SK-N-SH (cell line): ENCODE results near the gene TENT5A. TPM values are rescaled to one million over a fixed set of nuclear protein-coding genes. Genes with fewer than 3 reads are reported as not detected.
A peak's percentile ranks its signal among the peaks of the same experiment; 100 is the strongest.

Experiments
- CTCF ChIA-PET: fragments of 300-600, 350-600 bp; formaldehyde crosslinking; extraction: SDS; loops from one replicate; lab custom pipeline; 2021; lab: Yijun Ruan, JAX
- POLR2A ChIA-PET: fragments of 350-600 bp; sonication (Branson Sonifier 250); formaldehyde crosslinking; extraction: SDS; loops from one replicate; lab custom pipeline; 2020; ENCODE audit warnings: antibody characterized with exemption, inconsistent platforms; lab: Yijun Ruan, JAX
- DNase-seq: peaks from one replicate; pipeline ENCODE4 v3.0.0; 2012
- H2AFZ ChIP-seq: fragments of 200-600 bp; sonication (generic); 2 replicates; pipeline ENCODE4 v1.8.1; 2016; ENCODE audit warnings: antibody characterized with exemption, mild to moderate bottlenecking, low read depth
- H3F3A ChIP-seq: fragments of 200-600 bp; sonication (generic); replicated peaks from 2 replicates; pipeline ENCODE3; 2016; ENCODE audit warnings: antibody characterized with exemption, mild to moderate bottlenecking; ENCODE audit not compliant: insufficient read depth
- H3K27ac ChIP-seq, 2 experiments: fragments of 200-500 bp in 1 of 2; fragments of 200-600 bp in 1 of 2; sonication (Bioruptor generic) in 1 of 2; sonication (generic), shearing (Covaris generic) in 1 of 2; 2 replicates each; pipeline versions ENCODE4 v1.5.1 to v1.6.1; 2014 to 2016; ENCODE audit warnings: low read depth in 2 of 2, inconsistent platforms in 1 of 2, low read length in 1 of 2, mild to moderate bottlenecking in 1 of 2, mixed read lengths in 1 of 2
- H3K27me3 ChIP-seq: fragments of 200-600 bp; sonication (generic), shearing (Covaris generic); 2 replicates; pipeline ENCODE4 v1.6.1; 2016; ENCODE audit warnings: mixed run types; ENCODE audit not compliant: insufficient read depth
- H3K36me3 ChIP-seq, 2 experiments: fragments of 200-500 bp in 1 of 2; fragments of 200-600 bp in 1 of 2; sonication (Bioruptor generic) in 1 of 2; sonication (generic) in 1 of 2; replicated peaks in 1 of 2; 2 replicates each; pipeline versions ENCODE3 to v1.5.1; 2014 to 2016; ENCODE audit warnings: low read length in 1 of 2, mild to moderate bottlenecking in 1 of 2; ENCODE audit not compliant: insufficient read depth in 2 of 2, control insufficient read depth in 1 of 2
- H3K4me1 ChIP-seq, 2 experiments: fragments of 200-500 bp in 1 of 2; fragments of 200-600 bp in 1 of 2; sonication (Bioruptor generic) in 1 of 2; sonication (generic), shearing (Covaris generic) in 1 of 2; 2 replicates each; pipeline versions ENCODE4 v1.5.1 to v1.6.1; 2014 to 2016; ENCODE audit warnings: low read depth in 1 of 2, low read length in 1 of 2, mixed run types in 1 of 2; ENCODE audit not compliant: insufficient read depth in 2 of 2, control insufficient read depth in 1 of 2
- H3K4me2 ChIP-seq: fragments of 200-600 bp; sonication (generic), shearing (Covaris generic); 2 replicates; pipeline ENCODE4 v1.6.1; 2017; ENCODE audit warnings: mixed run types
- H3K4me3 ChIP-seq, 2 experiments: fragments of 200-500 bp in 1 of 2; fragments of 200-600 bp in 1 of 2; sonication (Bioruptor generic) in 1 of 2; sonication (generic), shearing (Covaris generic) in 1 of 2; 2 replicates each; pipeline versions ENCODE4 v1.5.1 to v1.8.1; 2014 to 2016; ENCODE audit warnings: low read depth in 2 of 2, inconsistent platforms in 1 of 2, low read length in 1 of 2, mild to moderate bottlenecking in 1 of 2, mixed read lengths in 1 of 2, moderate library complexity in 1 of 2
- H3K79me2 ChIP-seq: fragments of 200-600 bp; sonication (generic); 2 replicates; pipeline ENCODE4 v1.8.1; 2017; ENCODE audit warnings: mild to moderate bottlenecking; ENCODE audit not compliant: insufficient read depth
- H3K9ac ChIP-seq: fragments of 200-600 bp; sonication (generic); 2 replicates; pipeline ENCODE4 v1.6.1; 2017; ENCODE audit warnings: mixed run types
- H3K9me2 ChIP-seq: fragments of 200-600 bp; sonication (generic); 2 replicates; pipeline ENCODE4 v1.6.1; 2017; ENCODE audit warnings: mixed run types
- H3K9me3 ChIP-seq: fragments of 200-600 bp; sonication (generic); 2 replicates; pipeline ENCODE4 v1.6.1; 2017; ENCODE audit warnings: mixed run types, mild to moderate bottlenecking, moderate library complexity
- H4K20me1 ChIP-seq: fragments of 200-600 bp; sonication (generic); 2 replicates; pipeline ENCODE4 v1.6.1; 2017; ENCODE audit warnings: mild to moderate bottlenecking, mixed run types; ENCODE audit not compliant: insufficient read depth
- ELF1 ChIP-seq: IDR thresholded peaks from 2 replicates; pipeline ENCODE4 v1.4.0; 2012
- EP300 ChIP-seq, 2 experiments: IDR thresholded peaks; 2 replicates each; pipeline versions ENCODE4 v1.4.0 to v1.6.1; 2012; ENCODE audit warnings: borderline replicate concordance in 1 of 2, low read depth in 1 of 2, low read length in 1 of 2
- EZH2phosphoT487 ChIP-seq: fragments of 200-600 bp; sonication (generic); IDR thresholded peaks from 2 replicates; pipeline ENCODE4 v1.6.1; 2017; ENCODE audit warnings: low read depth, mixed run types, mild to moderate bottlenecking, antibody characterized with exemption, moderate library complexity, borderline replicate concordance
- FOSL2 ChIP-seq: IDR thresholded peaks from 2 replicates; pipeline ENCODE4 v1.4.0; 2012; ENCODE audit warnings: low read depth, mild to moderate bottlenecking, moderate library complexity, borderline replicate concordance
- MEF2A ChIP-seq: IDR thresholded peaks from 2 replicates; pipeline ENCODE4 v1.4.0; 2012; ENCODE audit warnings: low read depth, borderline replicate concordance
- MXI1 ChIP-seq: IDR thresholded peaks from 2 replicates; pipeline ENCODE4 v1.6.1; 2012; ENCODE audit warnings: mild to moderate bottlenecking, low read depth, low read length, improper control_type of control experiment
- POLR2AphosphoS5 ChIP-seq: IDR thresholded peaks from 2 replicates; pipeline ENCODE4 v1.6.1; 2012; ENCODE audit warnings: low read depth, low read length
- RAD21 ChIP-seq: IDR thresholded peaks from 2 replicates; pipeline ENCODE4 v1.6.1; 2012; ENCODE audit warnings: mild to moderate bottlenecking, low read length
- SIN3A ChIP-seq: IDR thresholded peaks from 2 replicates; pipeline ENCODE4 v1.6.1; 2012; ENCODE audit warnings: low read depth, mild to moderate bottlenecking, low read length, moderate library complexity, borderline replicate concordance
- SMC3 ChIP-seq: IDR thresholded peaks from 2 replicates; pipeline ENCODE4 v1.6.1; 2012; ENCODE audit warnings: low read depth, low read length, improper control_type of control experiment
- YY1 ChIP-seq: IDR thresholded peaks from 2 replicates; pipeline ENCODE4 v1.4.0; 2012; ENCODE audit warnings: low read depth, mild to moderate bottlenecking
- WGBS: methylation state at CpG from one replicate; pipeline ENCODE4 v1.1.6; 2017; ENCODE audit warnings: low lambda C conversion rate; 5-methylcytosine and 5-hydroxymethylcytosine counted together
- polyA plus RNA-seq, 3 experiments: library from polyadenylated mRNA; depleted of rRNA; stranded (reverse); fragments of >200 nt; gene quantifications; 2 replicates each; pipeline ENCODE4 v1.2.3, GENCODE V29; 2012
- TF ChIP-seq, protein P1 (sequence below): IDR thresholded peaks from 2 replicates; pipeline ENCODE4; 2012
- TF ChIP-seq, protein P2 (sequence below): fragments of 150-350 bp; IDR thresholded peaks from 2 replicates; pipeline ENCODE4 v1.6.1; 2017; ENCODE audit warnings: antibody characterized with exemption, low read length, low read depth, borderline replicate concordance
- TF ChIP-seq, protein P3 (sequence below): IDR thresholded peaks from 2 replicates; pipeline ENCODE4 v1.4.0; 2012; ENCODE audit warnings: low read depth
- TF ChIP-seq, protein P4 (sequence below): IDR thresholded peaks from 2 replicates; pipeline ENCODE4 v1.4.0; 2012; ENCODE audit warnings: low read depth, borderline replicate concordance
- TF ChIP-seq, protein P5 (sequence below): fragments of 200-600 bp; sonication (generic); IDR thresholded peaks from 2 replicates; pipeline ENCODE4 v1.6.1; 2017; ENCODE audit warnings: antibody characterized with exemption, mild to moderate bottlenecking, moderate library complexity
- TF ChIP-seq, protein P6 (sequence below): IDR thresholded peaks from 2 replicates; pipeline ENCODE4 v1.6.1; 2012; ENCODE audit warnings: mild to moderate bottlenecking, low read depth, low read length, moderate library complexity
- TF ChIP-seq, protein P7 (sequence below): fragments of 150-350 bp; IDR thresholded peaks from 2 replicates; pipeline ENCODE4 v1.6.1; 2016; ENCODE audit warnings: mild to moderate bottlenecking, low read depth, low read length

TENT5A gene
- polyA plus RNA-seq (2012; rRNA removed), result 4.9 and 5.0 TPM in 2 replicates
- 3.7 and 4.5 TPM in 2 replicates for polyA plus RNA-seq (2012; cell fraction: cytosol; rRNA removed)
- 9.2 and 13.9 TPM in 2 replicates for polyA plus RNA-seq (2012; cell fraction: nucleus; rRNA removed)

DNA sequence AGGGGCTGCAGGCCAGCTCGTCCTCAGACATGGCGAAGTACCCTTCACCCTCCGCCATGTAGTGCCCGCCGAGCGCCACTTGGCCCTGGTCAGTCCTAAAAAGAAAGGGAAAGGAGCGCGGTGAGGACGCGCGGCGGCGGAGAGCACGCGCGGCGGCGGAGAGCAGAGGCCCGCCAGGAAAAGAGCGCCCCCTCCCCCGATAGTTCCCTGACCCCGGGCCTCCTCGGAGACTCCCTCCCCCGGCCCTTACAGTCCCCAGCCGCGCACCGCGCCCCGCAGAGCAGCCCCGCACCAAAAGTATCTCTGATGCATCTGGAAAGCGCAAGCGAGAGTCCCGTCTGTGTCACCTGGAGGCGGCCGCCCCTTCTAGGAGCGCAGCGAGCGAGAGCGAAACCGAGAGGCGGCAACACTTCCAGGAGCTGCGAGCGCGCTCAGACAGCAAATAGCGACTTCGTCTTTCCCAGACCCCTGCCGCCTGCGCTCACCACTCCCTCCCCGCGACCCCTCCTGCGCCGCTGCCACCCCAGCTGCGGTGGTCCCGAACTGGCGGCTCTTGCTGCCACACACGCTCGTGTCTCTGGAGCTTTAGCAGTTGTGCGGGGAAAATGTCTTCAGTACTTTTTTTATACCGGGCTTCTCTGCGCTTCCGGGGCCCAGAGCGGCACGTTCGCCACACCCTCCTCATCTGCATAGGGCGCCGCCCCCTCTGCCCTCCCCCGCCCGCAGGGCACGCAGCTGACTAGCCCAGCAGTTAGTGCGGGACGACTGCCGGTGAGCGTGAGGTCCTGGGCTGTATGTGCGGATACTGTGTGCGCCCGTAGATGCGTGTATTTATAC is at the start of gene TENT5A:
TENT5A (minus strand) TSS at position 598 of the 837 bp plus-strand sequence; CDS start at position 58, 540 bp downstream.
- Histone ChIP-seq H3K4me2 (peak within 1 kb of the TSS; percentile 94), H4K20me1 (peaks cover 29% of the 10 kb centered on the region), H3K27me3 (no peaks in the 10 kb centered on the region), H3K27ac (peak within 1 kb of the TSS; percentile 87 to 97), H2AFZ (peak within 1 kb of the TSS; percentile 89), H3K9me2 (no peaks in the 10 kb centered on the region), H3K9ac (peak within 1 kb of the TSS; percentile 90), H3K9me3 (no peaks in the 10 kb centered on the region), H3F3A (peaks cover 10% of the 10 kb centered on the region), H3K79me2 (peaks cover 49% of the 10 kb centered on the region), H3K4me1 (peaks cover 0 to 14% of the 10 kb centered on the region in 2 experiments; a peak in 2 of 4 replicates), H3K4me3 (peak within 1 kb of the TSS; percentile 79 to 96), H3K36me3 (peaks cover 3 to 29% of the 10 kb centered on the region in 2 experiments)
- POLR2A ChIA-PET, result interaction anchor here (0.6 to 1.2 kb wide), 4 partner anchors 11 to 1114 kb away, joined by 3 to 4 read pairs (median 3); no protein-coding TSS in a partner anchor
- DNase-seq, result peak; percentile 91
- WGBS, result under 1% methylated on average over 56 of the region's 77 CpGs
- CTCF ChIA-PET, result interaction anchor here (0.6 to 3.6 kb wide), 17 partner anchors 9 to 1803 kb away, joined by 3 to 22 read pairs (median 3); no protein-coding TSS in a partner anchor
- TF ChIP-seq, protein P1, sequence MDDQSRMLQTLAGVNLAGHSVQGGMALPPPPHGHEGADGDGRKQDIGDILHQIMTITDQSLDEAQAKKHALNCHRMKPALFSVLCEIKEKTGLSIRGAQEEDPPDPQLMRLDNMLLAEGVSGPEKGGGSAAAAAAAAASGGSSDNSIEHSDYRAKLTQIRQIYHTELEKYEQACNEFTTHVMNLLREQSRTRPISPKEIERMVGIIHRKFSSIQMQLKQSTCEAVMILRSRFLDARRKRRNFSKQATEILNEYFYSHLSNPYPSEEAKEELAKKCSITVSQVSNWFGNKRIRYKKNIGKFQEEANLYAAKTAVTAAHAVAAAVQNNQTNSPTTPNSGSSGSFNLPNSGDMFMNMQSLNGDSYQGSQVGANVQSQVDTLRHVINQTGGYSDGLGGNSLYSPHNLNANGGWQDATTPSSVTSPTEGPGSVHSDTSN, result 0 out of 2 replicates have a peak, but pooled peaks have one; percentile 8
- TF ChIP-seq, protein P2, sequence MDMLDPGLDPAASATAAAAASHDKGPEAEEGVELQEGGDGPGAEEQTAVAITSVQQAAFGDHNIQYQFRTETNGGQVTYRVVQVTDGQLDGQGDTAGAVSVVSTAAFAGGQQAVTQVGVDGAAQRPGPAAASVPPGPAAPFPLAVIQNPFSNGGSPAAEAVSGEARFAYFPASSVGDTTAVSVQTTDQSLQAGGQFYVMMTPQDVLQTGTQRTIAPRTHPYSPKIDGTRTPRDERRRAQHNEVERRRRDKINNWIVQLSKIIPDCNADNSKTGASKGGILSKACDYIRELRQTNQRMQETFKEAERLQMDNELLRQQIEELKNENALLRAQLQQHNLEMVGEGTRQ, result no peak
- TF ChIP-seq EZH2phosphoT487, result no peak
- peak in 1 of 2 experiments; percentile 6; a peak in 2 of 4 replicates for TF ChIP-seq EP300 (IDR thresholded peaks at IDR 0.05; ENCODE audit: borderline replicate concordance in 1 of 2, low read depth in 1 of 2, low read length in 1 of 2)
- TF ChIP-seq, protein P3, sequence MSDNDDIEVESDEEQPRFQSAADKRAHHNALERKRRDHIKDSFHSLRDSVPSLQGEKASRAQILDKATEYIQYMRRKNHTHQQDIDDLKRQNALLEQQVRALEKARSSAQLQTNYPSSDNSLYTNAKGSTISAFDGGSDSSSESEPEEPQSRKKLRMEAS, result 0 out of 2 replicates have a peak, but pooled peaks have one; percentile 13
- no peak; the same call in 1 of the 2 replicates for TF ChIP-seq SMC3
- peak; percentile 72 for TF ChIP-seq POLR2AphosphoS5
- TF ChIP-seq ELF1, result peak; percentile 77
- no peak for TF ChIP-seq FOSL2
- TF ChIP-seq, protein P4, sequence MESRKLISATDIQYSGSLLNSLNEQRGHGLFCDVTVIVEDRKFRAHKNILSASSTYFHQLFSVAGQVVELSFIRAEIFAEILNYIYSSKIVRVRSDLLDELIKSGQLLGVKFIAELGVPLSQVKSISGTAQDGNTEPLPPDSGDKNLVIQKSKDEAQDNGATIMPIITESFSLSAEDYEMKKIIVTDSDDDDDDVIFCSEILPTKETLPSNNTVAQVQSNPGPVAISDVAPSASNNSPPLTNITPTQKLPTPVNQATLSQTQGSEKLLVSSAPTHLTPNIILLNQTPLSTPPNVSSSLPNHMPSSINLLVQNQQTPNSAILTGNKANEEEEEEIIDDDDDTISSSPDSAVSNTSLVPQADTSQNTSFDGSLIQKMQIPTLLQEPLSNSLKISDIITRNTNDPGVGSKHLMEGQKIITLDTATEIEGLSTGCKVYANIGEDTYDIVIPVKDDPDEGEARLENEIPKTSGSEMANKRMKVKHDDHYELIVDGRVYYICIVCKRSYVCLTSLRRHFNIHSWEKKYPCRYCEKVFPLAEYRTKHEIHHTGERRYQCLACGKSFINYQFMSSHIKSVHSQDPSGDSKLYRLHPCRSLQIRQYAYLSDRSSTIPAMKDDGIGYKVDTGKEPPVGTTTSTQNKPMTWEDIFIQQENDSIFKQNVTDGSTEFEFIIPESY, result no peak
- no peak for TF ChIP-seq YY1
- TF ChIP-seq, protein P5, sequence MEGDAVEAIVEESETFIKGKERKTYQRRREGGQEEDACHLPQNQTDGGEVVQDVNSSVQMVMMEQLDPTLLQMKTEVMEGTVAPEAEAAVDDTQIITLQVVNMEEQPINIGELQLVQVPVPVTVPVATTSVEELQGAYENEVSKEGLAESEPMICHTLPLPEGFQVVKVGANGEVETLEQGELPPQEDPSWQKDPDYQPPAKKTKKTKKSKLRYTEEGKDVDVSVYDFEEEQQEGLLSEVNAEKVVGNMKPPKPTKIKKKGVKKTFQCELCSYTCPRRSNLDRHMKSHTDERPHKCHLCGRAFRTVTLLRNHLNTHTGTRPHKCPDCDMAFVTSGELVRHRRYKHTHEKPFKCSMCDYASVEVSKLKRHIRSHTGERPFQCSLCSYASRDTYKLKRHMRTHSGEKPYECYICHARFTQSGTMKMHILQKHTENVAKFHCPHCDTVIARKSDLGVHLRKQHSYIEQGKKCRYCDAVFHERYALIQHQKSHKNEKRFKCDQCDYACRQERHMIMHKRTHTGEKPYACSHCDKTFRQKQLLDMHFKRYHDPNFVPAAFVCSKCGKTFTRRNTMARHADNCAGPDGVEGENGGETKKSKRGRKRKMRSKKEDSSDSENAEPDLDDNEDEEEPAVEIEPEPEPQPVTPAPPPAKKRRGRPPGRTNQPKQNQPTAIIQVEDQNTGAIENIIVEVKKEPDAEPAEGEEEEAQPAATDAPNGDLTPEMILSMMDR, result peak; percentile 39
- TF ChIP-seq, protein P6, sequence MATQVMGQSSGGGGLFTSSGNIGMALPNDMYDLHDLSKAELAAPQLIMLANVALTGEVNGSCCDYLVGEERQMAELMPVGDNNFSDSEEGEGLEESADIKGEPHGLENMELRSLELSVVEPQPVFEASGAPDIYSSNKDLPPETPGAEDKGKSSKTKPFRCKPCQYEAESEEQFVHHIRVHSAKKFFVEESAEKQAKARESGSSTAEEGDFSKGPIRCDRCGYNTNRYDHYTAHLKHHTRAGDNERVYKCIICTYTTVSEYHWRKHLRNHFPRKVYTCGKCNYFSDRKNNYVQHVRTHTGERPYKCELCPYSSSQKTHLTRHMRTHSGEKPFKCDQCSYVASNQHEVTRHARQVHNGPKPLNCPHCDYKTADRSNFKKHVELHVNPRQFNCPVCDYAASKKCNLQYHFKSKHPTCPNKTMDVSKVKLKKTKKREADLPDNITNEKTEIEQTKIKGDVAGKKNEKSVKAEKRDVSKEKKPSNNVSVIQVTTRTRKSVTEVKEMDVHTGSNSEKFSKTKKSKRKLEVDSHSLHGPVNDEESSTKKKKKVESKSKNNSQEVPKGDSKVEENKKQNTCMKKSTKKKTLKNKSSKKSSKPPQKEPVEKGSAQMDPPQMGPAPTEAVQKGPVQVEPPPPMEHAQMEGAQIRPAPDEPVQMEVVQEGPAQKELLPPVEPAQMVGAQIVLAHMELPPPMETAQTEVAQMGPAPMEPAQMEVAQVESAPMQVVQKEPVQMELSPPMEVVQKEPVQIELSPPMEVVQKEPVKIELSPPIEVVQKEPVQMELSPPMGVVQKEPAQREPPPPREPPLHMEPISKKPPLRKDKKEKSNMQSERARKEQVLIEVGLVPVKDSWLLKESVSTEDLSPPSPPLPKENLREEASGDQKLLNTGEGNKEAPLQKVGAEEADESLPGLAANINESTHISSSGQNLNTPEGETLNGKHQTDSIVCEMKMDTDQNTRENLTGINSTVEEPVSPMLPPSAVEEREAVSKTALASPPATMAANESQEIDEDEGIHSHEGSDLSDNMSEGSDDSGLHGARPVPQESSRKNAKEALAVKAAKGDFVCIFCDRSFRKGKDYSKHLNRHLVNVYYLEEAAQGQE, result no peak
- TF ChIP-seq, protein P7, sequence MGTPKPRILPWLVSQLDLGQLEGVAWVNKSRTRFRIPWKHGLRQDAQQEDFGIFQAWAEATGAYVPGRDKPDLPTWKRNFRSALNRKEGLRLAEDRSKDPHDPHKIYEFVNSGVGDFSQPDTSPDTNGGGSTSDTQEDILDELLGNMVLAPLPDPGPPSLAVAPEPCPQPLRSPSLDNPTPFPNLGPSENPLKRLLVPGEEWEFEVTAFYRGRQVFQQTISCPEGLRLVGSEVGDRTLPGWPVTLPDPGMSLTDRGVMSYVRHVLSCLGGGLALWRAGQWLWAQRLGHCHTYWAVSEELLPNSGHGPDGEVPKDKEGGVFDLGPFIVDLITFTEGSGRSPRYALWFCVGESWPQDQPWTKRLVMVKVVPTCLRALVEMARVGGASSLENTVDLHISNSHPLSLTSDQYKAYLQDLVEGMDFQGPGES, result no peak
- no peak for TF ChIP-seq MEF2A
- TF ChIP-seq RAD21, result no peak; the same call in 1 of the 2 replicates
- peak; percentile 16; the same call in 1 of the 2 replicates for TF ChIP-seq MXI1
- TF ChIP-seq SIN3A, result 0 out of 2 replicates have a peak, but pooled peaks have one; percentile 26
